Ishikawa (cell line): ENCODE measurements around the gene ADAM10.

Source experiments
- EP300 ChIP-seq: IDR thresholded peaks from 2 replicates; pipeline ENCODE4 v1.6.1; 2012; ENCODE audit warnings: borderline replicate concordance
- FOXM1 ChIP-seq: IDR thresholded peaks from 2 replicates; pipeline ENCODE4 v1.6.1; 2012; ENCODE audit warnings: low read depth, borderline replicate concordance
- TAF1 ChIP-seq: IDR thresholded peaks from 2 replicates; pipeline ENCODE4 v1.6.1; 2012; ENCODE audit warnings: low read depth, mild to moderate bottlenecking
- TCF12 ChIP-seq: IDR thresholded peaks from 2 replicates; pipeline ENCODE4 v1.6.1; 2012; ENCODE audit warnings: low read depth
- TF ChIP-seq, protein P1 (sequence below): IDR thresholded peaks from 2 replicates; pipeline ENCODE4 v1.6.1; 2012

DNA sequence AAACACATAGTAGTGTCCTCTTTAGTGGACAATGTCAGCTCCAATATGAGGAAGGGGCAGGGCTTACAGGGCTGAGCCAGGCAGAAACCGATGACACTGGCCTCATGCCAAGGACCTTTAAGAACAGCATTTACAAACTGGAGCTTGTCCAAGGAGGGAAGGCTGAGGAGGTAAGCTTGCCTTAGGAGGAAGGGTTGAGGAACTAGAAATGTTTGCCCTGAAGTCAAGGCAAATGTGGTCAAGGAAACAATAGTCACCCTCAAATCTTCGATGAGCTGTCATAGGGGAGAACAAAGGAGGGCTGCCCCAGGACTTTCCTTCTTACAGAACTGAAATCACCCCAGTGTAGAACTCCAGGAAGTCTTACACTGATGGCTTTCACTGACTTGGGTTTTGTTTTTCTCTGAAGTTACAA lies 181.3 kb downstream of the ADAM10 start:
- TF ChIP-seq EP300 (no peak), TAF1 (no peak), FOXM1 (no peak), TCF12 (no peak)
- TF ChIP-seq, protein P1, sequence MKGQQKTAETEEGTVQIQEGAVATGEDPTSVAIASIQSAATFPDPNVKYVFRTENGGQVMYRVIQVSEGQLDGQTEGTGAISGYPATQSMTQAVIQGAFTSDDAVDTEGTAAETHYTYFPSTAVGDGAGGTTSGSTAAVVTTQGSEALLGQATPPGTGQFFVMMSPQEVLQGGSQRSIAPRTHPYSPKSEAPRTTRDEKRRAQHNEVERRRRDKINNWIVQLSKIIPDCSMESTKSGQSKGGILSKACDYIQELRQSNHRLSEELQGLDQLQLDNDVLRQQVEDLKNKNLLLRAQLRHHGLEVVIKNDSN, result no peak
